NCI-H510A (cell line): ENCODE data around the gene C1RL.
A peak's percentile ranks its signal among the peaks of the same experiment; 100 is the strongest.

Experiments
- DNase-seq: peaks from one replicate; lab custom pipeline; 2025; lab: John Stamatoyannopoulos, UW

C1RL gene

DNA sequence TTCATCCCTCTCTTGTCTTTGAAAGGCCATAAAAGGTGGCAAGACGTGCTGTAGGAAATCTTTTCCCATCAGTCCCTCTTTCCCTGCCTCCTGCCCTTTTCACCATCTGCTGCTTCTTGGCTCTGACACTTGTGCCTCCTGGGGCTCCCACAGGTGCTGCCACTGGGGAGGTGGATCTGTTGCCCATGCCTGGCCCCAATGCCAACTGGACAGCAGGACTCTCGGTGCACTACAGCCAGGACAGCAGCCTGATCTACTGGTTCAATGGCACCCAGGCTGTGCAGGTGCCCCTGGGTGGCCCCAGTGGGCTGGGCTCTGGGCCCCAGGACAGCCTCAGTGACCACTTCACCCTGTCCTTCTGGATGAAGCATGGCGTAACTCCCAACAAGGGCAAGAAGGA, 27.7 kb upstream of the C1RL start:
- no peak for DNase-seq

DNA sequence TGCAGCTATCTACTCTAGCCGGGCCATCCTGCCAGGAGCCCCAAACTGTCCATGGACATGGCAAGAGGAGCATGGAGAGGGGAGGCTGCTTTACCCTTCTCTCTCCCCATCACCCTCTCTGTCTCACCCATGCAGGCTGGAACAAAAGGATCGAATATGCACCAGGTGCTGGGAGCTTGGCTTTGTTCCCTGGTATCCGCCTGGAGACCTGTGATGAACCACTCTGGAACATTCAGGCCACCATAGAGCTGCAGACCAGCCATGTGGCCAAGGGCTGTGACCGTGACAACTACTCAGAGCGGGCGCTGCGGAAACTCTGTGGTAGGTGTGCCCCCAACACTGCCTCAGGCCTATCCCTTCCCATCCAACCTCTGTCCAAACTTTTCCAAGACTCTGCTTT, 27.1 kb upstream of the C1RL start:
- no peak for DNase-seq

DNA sequence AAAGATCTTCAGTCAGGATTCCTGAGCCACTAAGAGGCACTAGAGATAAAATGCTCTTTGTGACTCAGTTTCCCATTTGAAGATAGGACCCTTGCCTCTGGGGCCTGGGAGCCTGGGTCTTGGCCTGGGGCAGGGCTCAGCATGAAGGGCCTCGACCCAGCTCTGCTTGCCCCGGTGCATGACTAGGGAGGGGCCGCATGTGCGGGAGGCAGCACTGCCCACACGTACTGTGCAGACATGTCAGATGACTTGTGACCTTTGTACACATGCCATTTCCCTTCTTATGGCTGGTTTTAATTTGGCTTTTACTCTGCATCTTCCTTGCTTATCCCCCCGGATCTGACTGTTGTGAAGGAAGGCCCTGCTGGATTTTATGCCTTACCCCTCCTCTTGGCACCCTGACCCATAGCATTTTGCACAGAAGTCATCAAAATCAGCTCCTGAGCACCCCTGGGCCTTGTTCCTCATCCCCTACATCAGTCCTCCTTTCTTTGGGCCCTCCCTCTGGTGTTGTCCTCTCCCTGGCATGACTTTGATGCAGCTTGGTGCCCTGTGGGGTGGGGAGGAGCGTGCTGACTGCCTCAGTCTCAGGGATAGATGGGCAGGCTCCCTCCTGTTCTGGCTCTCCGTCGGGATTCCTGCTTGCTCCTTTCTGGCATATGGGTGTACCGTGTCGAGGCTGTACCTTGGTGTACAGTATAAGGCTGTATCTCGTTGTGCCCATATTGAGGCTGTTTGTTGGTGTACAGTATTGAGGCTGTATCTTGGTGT, 25.6 kb upstream of the C1RL start:
- no peak for DNase-seq

DNA sequence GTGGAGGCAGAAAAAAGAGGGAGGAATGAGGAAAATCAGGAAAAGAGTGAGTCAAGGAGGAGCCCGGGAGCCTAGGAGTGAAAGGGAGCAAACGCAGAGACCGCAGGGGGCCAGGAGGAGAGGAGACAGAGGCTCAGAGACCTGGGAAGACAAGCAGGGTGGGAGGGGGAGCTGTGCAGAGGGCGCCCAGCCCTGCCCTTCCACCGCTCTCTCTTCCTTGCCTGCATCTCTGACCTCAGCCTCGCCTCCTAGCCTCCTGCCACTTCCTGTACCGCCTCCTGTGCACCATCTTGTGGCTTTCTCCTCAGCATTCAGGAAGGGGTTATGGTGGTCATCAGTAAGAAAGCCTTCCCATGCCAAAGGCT, 22.5 kb upstream of the C1RL start:
- no peak for DNase-seq

DNA sequence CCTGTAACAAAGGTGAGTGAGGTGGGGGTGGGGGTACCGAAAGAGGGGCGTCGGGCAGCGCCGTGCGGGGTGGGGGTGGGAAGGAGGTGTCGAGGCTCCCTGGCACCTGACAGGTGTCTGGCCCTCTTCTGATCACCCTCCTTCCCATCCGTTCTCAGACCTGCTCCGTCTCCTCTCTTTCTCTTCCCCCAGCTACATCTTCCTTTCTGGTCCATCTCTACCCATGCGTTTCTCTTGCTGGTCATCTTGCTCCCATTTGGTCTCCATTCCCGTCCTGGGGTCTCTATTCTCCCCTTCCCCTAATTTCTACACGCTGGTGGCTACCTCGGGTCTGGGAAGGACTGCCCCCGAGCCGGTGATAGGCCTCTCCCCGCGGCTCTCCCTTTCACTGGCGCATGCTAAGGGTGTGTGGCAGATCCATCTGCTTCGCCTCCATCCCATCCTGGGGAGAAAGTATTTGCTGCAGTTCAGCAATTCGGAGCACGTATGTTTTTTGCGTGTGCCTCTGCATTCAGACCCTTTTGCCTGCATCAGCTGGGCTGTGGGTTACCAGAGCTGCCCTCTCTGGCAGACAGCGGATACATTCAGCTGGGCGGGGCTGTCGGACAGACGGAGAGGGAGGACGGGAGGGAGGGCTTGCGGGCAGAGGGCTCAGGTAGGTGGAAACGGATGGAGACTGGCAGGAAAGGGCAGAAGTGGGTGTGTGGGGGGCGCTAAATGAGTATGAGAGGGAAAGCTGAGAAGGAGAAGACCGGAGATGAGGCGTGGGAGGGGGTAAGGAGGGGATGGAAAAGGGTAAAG, 21.9 kb upstream of the C1RL start:
- peak; percentile 54 for DNase-seq

DNA sequence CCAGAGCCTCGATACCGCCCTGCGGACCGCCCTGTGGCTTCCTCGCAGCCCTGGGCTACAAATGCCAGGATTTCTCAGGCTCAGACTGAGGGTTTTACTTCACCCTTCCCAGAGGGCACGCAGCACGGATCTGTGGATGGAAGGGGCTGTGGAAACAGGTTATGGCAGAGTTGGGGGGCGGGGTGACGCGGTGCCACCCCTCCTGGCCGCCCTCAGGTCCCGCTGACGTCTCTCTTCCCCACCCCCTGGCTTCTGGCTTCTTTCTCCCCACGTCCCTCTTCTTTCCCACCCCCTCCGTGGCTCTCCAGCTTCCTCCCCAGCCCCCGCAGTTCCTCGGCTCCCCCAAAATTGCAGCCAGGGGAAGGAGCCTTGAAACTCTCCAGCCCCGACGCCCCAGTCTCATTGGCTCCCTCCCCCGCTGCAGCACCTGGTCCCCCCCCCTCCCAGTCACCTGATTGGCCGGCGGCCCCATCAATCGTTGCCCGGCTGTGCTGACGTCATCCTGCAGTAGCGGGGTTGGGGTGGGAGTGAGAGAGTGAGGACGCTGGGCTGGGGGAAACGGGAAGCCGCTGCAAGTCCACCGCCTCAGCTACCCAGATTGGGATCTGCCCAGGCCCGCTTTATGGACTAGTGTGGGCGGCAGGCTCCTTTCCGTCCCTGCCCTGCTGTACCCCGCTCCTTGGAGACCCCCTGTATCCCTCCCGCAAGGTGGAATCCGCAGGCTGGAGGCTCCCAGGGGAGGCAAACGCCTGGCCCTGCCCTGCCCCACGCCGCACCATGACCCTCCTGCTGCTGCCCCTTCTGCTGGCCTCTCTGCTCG, 21.1 kb upstream of the C1RL start, which contains the start of gene CLSTN3:
Gene CLSTN3, plus strand, starts transcription at position 500 of the 820 bp plus-strand sequence. Its CDS starts 278 bp downstream, at position 778.
- peak; percentile 28 for DNase-seq

DNA sequence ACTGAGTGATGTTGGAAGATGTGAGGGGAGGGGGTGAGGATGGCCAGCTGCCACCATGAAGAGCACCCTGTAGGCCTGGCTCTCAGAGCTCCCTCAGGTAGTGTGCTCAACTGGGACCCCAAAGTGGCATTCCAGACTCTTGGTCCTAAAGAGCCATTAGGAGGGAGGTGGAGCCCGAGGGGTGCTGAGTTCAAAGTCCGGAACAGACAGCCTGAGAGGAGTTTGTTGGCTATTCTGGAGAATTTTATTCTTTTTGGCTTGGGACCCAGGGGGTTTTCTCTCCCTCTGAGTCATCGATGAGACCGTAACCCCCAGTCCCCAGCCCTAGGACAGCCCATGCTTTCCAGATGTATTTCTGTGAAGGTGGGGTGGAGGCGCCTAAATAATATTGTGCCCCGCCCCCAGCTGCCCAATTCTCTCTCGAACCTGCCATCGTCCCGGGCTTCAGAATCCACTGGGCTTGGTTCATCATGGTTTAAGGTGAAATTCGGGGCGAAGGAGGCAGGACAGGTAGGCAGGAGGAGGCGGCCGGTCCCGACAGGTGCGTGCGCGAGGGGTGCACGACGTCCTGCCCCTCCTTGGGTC, 20.4 kb upstream of the C1RL start:
- DNase-seq, result no peak

DNA sequence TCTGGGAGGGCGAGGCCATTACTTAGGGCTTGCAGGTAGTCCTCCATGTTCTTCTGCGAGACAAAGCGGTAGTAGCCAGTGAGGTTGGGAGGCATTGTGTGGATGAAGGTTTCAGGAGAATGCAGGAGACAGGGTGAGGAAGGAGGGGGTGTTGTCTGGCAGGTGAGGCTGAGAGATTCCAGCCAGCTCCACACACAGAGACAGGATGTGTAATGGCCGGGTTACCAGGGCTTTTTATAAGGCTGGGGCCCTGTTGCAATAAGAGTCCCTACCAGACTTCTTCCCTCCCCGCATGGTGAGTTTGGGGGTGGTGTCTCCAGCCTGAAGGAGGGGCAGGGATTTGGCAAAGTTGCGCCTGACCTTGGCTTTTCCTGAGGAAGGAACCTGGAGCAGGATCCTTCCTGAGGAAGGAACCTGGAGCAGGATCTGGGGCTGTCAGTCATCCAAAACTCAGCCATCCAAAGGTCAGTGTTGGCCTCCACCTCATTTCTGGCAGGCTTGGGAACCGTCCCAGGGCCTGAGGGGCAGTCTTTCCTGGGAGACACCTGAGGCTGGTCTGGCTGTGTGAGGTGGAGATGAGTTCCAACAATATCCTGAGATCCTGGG, 19.8 kb upstream of the C1RL start, which contains the start of gene RBP5:
Gene RBP5, minus strand, starts transcription at position 209 of the 606 bp plus-strand sequence. Its CDS starts 114 bp downstream, at position 95.
- DNase-seq, result no peak

DNA sequence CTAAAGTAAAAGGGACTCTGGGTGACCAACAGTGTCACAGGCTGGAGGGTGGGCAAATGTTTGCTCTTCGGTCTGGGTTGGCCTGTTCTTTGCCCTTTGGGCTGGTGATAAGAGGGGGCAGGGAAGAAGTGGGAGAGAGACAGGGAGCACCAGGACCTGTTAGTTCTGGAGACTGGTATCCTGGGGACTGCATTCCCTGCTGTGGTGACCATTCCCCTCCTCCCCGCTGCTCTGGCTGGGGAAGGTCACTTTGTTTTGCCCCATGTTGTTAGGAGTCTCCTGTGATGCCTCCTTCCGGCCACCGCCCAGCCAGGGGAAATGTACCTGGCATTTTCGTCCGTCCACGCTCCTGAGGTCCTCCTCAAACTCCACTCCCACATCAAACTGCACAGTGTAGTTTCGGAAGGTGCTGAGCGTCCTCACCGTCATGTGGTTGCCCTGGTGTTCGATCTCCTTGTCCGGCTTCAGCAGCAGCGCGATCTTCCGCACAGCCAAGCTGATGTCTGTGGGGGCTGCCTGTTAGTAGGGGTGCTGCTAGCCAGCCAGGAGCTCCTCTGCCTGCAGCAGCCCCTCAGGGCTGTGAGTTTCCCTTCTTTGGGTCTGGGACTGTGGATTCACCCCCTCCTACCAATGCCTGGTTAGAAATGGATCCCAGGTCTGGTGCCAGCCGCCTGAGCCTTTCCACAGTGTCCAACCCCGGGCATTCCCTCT, 19.1 kb upstream of the C1RL start:
- no peak for DNase-seq

DNA sequence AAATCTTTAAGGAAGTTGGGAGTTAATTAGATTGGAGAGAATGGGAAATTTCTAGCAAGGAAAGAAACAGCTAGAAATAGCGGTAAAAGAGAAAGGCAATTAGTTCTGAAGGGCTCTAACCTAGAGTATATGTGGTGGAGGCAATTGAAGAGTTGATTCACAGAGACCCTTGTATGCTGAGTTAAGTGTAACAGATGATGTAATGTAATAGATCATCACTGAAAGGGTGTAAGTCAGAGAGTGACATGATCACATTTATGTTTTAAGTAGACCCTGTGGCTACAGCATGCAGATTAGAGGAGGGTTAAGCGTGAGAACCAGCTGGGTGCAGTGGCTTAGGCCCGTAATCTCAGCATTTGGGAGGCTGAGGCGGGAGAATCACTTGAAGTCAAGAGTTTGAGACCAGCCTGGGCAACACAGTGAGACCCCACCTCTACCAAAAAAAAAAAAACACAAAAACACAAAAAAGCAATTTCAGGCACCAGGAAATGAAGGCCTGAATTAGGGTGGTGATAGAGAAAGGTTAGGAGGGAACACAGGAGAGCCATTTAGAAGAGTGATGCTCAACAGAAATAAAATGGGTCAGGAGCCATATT, 16.7 kb upstream of the C1RL start:
- DNase-seq, result no peak

DNA sequence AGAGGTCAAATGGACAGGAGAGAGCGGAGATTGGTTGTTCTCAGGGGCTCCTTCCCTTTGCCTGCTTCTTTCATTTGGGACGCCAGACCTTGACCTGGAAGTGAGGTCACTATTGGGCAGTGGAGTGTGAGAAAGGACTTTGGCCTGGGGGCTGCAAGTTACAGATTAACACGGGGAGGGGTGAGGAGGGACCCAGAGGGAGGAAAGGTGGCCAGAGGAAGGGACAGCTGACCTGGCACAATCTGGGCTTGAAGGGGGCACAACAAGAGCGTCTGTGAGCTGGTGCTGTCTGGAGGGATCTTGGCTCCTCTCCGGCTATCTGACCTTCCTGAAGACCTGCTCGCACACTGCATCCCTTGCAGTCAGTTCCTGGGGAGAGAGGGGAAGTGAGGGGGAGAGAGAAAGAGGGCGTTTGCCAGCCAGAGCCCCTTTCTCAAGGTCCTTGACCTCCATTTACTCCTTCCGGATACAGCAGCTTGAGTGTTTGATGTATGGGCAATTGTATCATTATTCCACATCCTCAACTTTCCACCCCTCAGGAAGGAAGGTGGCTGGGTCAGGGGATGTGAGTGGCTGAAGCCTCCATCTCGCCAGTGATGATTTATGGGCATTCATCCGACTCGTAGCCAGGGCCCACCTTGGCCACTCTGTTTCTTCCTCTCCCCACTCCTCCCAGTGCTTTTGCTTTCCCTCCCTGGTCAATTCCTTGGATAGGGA, 14.9 kb upstream of the C1RL start:
- DNase-seq, result no peak

DNA sequence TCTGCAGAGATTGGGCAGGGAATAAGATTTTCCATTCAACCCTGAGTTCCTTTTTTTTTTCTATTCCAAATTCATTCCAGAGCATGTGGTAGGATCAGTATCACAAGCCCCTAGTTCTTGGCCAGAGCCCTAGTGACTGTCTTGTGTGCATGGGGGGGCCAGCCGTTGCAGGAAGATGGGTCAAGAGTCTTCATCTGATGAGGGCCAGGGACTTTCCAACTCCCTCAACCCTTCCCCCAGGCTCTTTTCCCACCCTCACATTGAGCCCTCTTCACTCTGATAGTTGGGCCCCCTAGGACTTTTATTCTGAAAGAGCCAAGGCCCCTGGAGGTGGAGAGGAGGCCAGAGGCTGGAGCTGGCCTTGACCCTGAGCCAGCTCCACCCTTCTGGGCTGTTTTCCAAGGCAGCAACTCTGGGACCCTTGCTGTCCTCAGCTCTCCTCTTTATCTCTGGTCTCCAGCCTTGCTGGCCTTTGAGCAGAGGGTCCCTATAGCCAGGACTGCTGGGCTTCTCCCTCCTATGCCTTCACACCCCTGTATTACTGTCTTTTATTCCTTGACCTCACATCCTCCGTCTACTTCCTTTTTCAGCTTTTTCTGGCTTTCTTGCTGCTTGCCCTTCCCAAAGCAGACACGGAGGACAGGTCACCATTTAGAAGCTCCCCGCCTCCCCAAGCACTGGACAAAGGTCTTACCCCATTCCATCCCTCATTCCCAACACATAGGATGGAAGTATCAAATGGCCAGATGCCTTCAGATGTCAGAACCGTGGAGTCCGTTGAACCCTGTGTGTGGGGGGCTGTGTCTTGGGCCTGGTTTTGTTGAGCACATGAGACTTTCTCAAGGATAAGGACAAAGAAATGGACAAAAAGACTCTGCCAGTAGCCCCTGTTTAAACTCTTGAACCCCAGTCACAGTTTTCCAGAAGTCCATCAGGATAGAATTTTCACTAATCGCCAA, 14.1 kb upstream of the C1RL start:
- no peak for DNase-seq

DNA sequence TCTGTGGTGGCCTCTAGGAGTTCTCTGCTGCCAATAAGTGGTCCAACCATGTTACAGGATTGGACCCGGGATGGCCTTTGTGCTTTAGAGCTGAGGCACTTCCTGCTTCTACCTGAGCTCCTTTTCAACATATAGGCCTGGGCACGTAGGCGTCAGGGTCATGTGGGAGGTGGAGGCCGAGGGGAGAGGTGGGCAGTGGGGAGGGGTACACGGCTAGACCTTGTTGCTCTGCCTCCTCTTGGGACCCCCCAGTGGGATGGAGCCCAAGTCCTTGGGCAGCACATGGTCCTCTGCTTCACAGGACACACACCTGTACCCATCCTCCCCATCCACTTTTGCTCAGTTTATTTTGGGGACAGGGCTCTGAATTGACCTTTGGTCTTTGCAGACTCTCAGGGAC, 12.3 kb upstream of the C1RL start:
- DNase-seq, result no peak

DNA sequence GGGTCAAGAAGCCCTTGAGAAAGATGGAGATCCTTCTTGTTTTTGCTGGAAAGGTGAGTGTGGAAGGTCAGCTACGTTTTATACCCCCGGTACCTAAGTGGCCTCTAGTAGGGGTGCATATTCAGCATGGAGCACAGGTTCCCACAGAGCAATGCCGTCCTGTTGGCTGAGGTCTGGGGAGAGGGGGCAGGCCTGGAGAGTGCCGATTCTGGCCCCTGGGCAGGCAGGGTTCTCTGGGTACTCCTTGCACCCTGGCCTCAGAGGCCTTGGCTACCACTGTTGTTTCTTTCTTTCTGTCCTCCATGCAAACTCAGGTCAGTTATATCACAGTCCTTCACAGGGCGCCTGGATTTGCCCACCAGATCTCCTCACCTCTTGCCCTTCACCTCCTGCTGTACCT, 11.2 kb upstream of the C1RL start:
- DNase-seq, result no peak

DNA sequence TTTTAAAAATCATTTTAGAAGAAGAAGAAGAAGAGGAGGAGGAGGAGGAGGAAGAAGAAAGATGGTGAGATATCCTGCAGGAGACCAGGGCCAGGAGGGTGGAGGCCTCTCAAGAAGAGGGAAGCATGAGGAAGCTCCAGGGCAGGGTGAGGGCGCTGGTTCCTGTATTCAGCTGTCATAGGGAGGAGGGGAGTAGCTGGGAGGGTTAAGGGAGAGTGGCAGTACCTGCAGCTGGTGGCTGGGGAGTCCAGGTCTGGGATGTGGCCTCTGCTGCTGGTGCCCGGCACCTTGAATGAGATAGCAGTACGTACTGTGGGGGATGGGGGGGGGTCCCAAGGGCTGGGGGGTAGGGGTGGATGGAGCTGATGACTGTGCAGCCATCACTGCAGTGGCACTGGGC, 9.9 kb upstream of the C1RL start:
- DNase-seq, result no peak

DNA sequence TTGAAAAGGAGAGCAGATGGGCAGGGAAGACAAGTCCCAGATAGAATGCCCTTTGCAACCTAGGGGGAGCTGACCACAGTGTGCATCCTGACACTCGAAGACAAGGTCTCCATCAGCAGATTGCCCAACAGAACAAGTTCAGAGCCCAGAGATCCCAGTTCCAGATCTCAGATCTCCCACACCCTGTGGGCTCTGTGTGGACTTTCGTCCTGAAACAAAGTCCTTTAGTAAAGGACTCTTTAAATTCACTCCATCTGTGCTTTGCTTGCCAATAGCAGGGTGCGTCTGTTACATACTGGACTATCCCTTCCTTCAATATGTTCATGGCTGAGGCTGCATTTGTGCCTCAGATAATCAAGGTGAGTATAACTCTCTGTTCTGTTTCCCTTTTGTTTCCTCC, 8.7 kb upstream of the C1RL start:
- no peak for DNase-seq

DNA sequence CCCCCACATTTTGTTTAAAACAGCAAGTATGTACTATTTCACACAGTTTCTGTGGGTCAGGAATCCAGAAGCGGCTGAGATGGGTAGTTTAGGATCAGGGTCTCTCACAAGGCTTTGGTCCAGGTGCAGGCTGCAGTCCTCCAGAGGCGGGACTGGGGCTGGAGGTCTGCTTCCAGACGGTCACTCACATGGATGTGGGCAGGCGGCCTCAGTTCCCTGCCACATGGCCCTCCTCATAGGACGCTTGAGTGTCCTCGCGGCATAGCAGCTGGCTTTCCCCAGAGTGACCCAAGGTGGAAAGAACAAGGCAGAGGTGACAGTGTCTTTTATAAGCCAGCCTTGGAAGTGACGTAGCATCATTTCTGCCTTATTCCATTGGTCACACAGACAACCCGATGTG, 7.9 kb upstream of the C1RL start:
- DNase-seq, result no peak

DNA sequence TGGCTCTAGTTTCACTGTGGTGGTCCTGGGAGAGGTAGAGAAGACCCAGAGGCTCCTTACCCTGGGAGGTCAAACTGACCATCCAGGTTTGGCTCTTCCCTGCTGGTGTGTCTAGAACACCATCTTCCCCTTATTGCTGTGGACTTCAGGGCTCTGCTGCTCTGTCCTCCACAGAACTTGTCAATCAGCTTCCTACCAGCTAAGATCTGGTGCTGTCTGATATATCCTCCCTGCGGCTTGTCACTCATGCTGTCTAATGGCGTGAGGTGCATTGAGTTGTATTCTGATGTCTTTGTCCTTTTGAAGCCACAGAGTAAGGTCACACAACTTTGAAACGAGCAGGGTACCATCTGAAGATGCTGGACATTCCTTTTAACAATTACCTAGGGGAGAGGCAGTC, 7.2 kb upstream of the C1RL start:
- no peak for DNase-seq

DNA sequence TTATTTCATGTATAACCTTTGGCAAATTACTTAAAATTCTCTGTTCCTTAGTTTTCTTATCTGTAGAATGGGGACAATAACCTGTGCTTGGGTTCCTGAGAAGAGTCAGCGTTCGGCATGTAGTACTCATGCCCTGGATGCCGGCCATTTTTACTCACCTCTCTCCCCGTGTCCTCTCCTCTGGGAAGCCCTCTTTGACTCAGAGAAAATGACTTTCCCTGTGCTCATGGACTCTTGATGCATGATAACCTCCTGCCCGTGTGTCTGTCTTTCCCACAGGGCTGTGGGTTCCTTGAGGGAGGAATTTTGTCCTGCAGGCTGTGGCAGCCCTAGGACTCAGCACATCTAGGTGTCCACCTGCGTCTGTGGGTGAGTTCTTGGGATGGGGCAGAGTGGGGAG, 5.8 kb upstream of the C1RL start:
- DNase-seq, result no peak
